Stimulated activated CD4-positive, alpha-beta T cell treated with anti-CD3 and anti-CD28 coated beads, TNF-alpha, amount 100 ng/mL, for 4 hours (primary cell): ENCODE data around the gene CAPZA2.
A peak's percentile ranks its signal among the peaks of the same experiment; 100 is the strongest.
"Not testable (repeated sequence)": the region's sequence is repeated elsewhere in the genome, so short reads cannot be mapped to it uniquely, and the experiment has no call there.

Source experiments
- DNase-seq, 3 experiments: peaks; one replicate each; pipeline ENCODE4 v3.0.0-alpha.2; 2020; ENCODE audit warnings: low read depth in 3 of 3

CAPZA2 gene

DNA sequence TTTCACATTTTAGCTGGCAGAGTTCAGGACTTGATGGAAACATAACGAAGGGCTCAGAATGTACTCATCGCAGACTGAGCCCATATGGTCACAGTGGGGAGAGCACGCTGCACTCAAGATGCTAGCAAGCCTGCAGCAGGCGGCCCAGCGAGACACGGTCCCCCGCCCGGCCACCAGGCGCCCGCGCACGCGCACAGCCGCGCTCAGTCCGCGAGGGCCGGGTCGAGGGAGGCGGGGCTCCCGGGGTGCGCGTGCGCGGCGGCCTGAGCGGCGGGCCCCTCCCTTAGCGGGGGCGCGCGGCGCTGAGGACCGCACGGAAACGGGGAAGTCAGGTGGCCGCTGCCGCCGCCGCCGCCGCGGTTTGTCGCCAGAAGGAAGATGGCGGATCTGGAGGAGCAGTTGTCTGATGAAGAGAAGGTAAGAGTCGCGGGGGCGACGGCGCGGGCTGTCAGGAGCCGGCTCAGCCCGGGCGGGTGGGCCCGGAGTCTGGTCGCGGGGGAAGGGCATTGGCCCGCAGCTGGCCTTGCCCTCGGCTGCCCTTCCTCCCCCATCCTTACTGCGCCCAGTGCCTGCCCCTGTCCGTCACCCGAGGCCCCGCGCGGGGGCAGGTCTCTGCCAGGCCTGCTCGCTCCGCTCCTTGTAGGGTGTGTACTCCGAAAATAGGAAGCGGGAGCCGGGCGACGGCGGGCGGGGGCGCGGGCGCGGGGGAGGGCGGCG lies at the start of gene CAPZA2:
Gene CAPZA2 (plus strand): TSS at position 354 of the 717 bp plus-strand sequence. CDS start 25 bp downstream, at position 379.
- peak; percentile 88 to 92 (median 90) for DNase-seq

DNA sequence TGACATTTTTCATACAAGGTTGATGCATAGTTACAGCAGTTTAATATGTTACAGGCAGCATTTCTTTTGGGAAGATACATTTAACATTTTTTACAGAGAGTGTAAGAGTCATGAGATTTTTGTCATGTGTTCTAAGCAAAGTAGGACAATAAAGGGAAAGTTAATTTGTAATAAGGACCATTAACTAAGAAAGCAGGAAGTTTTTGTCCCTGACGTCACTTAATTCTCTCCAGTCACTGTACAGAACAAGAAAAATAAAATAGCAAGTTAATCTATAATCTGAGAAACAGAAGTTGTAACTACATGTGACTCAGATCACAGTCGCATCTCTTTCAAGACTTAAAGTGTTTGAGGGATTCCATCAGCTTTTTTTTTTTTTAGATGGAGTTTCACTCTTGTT lies 49.5 kb upstream of the CAPZA2 start:
- DNase-seq, result no peak

- not testable (repeated sequence) for DNase-seq
Measured at GRCh38 chr7:116813371-116813770, 49.0 kb upstream of the CAPZA2 start.

GRCh38 chr7:116815041-116815440 lies 47.3 kb upstream of the CAPZA2 start:
- no peak for DNase-seq

- no peak for DNase-seq
Measured at GRCh38 chr7:116820149-116820548, 42.2 kb upstream of the CAPZA2 start.

DNA sequence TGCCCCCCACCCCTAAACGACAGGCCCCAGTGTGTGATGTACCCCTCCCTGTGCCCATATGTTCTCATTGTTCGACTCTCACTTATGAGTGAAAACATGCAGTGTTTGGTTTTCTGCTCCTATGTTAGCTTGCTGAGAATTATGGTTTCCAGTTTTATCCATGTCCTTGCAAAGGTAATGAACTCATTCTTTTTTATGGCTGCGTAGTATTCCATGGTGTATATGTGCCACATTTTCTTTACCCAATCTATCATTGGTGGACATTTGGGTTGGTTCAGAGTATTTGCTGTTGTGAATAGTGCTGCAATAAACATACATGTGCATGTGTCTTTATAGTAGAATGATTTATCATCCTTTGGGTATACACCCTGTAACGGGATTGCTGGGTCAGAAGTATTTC lies 40.7 kb upstream of the CAPZA2 start:
- not testable (repeated sequence) for DNase-seq

DNA sequence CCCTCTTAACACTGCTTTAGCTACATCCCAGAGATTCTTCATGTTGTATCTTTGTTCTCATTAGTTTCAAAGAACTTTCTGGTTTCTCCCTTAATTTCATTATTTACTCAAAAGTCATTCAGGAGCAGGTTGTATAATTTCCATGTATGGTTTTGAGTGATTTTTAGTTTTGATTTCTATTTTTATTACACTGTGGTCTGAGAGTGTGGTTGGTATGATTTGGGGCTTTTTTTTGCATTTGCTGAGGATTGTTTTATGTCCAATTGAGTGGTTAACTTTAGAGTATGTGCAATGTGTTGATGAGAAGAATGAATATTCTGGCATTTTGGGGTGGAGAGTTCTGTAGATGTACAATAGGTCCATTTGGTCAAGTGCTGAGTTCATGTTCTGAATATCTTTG lies 37.9 kb upstream of the CAPZA2 start:
- DNase-seq, result no peak

DNA sequence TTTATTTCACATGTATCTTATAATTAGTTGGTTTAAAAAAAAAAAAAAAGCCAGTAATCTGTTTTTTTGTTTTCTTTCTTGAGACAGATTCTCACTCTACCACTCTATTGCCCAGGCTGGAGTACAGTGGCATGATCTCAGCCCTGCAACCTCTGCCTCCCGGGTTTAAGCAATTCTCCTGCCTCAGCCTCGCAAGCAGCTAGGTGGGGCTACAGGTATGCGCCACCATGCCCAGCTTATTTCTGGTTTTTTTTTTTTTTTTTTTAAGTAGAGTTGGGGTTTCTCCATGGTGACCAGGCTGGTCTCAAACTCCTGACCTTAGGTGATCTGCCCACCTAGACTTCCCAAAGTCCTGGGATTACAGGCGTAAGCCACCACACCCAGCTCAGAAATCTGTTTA lies 34.1 kb upstream of the CAPZA2 start:
- no peak for DNase-seq

- DNase-seq, result no peak
Measured at GRCh38 chr7:116829041-116829440, 33.3 kb upstream of the CAPZA2 start.

DNA sequence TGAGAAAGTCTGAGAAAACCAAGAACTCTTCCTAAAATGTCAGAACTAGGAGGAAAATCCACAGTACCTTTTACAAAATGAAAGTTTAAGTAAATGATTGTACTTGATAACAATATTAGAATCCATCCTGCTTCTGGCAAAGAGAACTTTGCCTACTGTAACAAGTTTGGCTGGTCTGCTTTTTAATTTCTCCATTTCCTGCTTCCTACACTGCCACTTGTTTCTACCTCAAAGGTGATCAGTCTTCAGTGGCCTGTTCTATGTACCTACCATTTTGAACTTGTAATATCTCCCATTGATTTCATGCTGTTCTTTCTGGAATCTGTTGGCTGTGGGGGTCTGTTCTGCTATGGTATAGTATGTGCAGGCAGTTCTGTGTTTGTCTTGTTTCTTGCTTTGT lies 32.9 kb upstream of the CAPZA2 start:
- DNase-seq, result no peak

DNA sequence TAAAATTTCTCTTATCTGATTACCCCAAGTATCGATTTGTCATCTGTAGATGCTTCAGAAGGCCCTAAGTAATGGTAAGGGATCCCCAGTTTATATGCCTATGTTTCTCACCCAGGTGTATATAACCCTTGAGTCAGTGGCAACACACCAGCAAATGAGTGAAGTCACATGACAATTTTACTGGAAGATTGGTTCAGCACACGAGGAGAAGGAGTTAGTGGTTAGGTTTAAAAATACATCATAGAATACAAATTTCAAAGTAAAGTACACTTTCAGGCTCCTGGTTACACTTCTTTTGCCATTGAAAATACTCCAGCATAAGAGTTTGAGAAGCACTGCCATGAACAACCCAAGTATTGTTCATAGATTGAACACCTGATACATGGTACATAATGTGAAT lies 29.7 kb upstream of the CAPZA2 start:
- no peak for DNase-seq

GRCh38 chr7:116834815-116835504 lies 27.4 kb upstream of the CAPZA2 start:
- no peak for DNase-seq

GRCh38 chr7:116836048-116836447 lies 26.3 kb upstream of the CAPZA2 start:
- DNase-seq, result no peak

GRCh38 chr7:116836911-116837310 lies 25.5 kb upstream of the CAPZA2 start:
- no peak for DNase-seq

DNA sequence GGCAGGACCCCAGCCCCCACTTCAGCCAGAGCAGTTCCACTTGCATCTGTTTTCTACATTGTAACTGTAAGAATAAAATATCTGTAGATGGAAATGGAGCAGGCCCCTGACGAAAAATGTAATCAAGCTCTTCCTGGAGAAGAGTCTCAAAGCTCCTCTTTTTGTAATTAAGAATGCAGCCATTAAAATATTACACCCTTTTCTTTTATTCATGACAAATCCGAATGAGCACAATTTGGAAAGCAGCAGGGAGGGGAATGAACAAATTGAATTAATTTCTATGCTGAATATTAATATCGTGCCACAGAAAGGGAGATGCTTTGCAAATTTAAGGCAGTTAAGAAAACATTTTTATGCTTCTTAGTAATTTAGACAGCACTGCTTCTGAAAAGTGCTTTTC lies 24.8 kb upstream of the CAPZA2 start:
- no peak for DNase-seq

GRCh38 chr7:116840256-116840655 lies 22.1 kb upstream of the CAPZA2 start:
- no peak for DNase-seq

DNA sequence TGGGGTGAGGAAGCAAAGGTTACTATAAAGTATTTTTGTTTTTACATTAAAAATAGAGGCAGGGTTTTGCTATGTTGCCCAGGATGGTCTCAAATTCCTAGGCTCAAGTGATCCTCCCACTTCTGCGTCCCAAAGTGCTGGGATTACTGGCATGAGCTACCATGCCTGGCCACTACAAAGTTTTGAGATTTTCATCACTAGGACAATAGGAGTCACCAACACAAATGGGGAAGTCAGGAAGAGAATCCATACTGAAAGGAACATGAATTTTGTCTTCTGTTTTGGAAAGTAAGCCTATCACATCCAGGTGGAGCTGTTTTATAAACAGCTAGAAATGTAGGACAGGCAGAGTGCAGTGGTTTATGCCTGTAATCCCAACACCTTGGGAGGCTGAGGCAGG lies 20.0 kb upstream of the CAPZA2 start:
- no peak for DNase-seq

- DNase-seq, result no peak
Measured at GRCh38 chr7:116843378-116843777, 19.0 kb upstream of the CAPZA2 start.

DNA sequence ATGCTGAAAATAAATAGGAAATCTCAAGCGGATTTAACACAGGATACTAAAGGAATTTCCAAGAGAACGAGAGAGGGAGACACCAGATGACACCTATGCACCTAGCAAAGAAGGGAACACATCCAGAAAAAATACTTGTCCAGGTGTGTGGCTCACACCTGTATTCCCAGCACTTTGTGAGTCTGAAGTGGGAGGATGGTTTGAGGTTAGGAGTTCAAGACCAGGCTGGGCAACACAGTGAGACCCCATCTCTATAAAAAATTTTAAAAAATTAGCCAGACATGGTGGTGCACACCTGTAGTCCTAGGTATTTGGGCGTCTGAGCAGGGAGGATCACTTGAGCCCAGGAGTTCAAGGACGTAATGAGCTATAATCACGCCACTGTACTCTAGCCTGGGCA lies 11.2 kb upstream of the CAPZA2 start:
- DNase-seq, result no peak

DNA sequence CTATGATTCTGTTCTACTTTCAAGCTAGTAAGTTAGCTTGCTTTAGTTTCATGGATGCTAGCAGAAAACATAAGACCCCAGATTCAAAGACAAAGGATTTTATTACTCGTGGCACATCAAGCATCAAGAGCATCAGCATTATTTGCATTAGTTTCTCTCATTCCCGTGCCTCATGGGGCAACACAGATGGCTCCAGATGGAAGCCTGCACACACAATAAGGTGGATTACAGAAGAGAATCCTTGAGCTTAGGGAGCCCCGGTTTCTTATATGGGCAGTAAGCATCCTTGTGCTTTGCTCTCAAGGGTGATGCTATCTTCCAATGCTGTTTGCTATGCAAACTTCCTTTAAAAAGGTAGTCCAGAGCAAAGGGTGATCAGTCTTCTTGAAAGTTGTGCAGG lies 10.7 kb upstream of the CAPZA2 start:
- no peak for DNase-seq

GRCh38 chr7:116854132-116854531 lies 8.3 kb upstream of the CAPZA2 start:
- no peak for DNase-seq

DNA sequence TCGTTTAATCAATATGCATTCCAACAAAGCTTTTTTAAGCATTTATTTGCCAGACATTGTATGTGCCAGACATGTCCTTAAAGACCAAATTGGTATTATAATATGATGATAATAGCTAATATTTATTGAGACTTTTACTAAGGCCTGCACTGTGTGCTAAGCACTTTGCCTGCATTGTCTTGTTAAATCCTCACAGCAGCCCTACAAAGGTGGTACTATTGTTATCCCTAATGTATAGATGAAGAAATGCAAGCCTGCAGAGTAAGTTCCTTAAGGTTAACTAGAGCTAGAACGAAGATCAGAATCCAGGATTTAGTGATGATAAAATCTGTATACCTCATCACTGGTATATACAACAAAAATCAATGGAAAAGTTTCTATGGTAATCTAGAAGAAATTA lies 5.3 kb upstream of the CAPZA2 start:
- no peak for DNase-seq

- DNase-seq, result no peak
Measured at GRCh38 chr7:116859323-116859722, 3.1 kb upstream of the CAPZA2 start.

DNA sequence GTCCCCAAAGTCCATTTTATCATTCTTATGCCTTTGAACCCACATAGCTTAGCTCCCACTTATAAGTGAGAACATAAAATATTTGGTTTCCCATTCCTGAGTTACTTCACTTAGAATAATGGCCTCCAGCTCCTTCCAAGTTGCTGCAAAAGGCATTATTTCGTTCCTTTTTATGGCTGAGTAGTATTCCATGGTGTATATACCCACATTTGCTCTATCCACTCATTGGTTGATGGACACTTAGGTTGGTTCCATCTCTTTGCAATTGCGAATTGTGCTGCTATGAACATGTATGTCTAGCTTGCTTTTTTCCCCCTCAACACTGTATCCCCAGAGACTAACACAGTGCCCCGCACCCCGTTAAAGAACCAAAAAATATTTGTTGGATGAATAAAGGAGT lies 670 bp upstream of the CAPZA2 start:
- DNase-seq, result no peak
